HS-27A (cell line): ENCODE results near the gene ETV6.
"Not testable (repeated sequence)": the region's sequence is repeated elsewhere in the genome, so short reads cannot be mapped to it uniquely, and the experiment has no call there.

Experiments used
- DNase-seq: peaks from one replicate; pipeline ENCODE4 v3.0.0-alpha.2; 2012; ENCODE audit warnings: low read depth, missing footprints

The ETV6 gene

DNA sequence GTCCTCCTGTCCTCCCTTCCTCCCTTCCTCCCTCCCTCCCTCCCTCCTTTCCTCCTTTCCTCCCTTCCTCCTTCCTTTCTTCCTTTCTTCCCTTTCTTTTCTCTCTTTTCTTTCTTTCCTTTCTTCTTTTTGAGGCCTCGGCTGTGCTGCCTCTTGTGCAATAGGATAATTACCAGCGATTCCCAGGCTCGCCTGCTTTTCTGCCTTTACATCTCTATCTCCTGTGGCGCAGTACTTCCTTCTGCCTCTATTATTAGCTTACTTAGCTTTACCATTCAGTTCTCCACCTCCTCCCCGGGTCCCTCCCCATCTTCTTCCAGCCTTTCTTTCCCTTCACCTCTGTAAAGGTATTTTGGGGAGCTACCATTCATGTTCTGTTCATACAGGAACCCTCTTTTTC, 19.9 kb downstream of the ETV6 start:
- DNase-seq: no peak

DNA sequence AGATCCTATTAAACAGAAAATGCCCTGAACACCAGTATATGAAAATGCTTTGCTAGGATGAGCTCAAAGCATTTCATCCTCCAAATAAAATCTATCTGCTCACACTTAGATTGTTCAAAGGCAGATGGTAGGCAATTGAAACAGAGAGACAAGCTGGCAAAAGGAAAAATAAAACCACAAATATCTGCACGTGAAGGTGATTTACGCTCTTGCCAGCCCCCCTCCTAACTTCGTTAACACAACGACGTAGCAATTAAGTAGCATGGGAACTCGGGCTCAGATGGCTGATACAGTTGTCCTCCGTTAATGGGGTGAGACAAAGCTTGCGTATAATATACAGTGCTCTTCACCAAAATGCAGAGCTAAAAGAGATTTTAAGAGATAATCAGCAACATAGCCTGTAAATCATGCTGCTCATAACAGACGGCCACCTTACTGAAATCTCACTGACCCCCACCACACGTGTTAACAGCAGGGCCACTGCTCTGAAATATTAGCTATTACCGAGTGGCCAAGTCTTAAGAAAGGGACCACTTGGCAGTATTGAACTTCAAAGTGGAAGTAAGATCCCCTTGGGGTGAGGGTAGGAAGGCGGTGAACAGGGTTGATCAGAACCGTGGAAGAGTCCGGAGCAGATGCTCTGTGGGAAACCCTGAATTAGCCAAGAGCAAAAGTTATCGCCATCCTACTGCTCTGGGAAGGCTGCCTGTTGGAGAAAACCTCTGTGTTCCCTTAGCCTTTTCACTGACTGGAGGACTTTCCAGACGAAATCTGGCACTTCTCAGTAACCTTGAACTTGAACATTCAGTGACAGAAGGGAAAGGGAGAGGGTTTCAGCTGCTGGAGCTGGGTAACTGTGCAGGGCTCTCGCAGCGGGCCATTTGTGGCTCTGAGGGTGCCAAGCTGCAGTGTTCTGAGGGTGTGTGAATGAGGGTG, 23.1 kb downstream of the ETV6 start:
- no peak for DNase-seq

DNA sequence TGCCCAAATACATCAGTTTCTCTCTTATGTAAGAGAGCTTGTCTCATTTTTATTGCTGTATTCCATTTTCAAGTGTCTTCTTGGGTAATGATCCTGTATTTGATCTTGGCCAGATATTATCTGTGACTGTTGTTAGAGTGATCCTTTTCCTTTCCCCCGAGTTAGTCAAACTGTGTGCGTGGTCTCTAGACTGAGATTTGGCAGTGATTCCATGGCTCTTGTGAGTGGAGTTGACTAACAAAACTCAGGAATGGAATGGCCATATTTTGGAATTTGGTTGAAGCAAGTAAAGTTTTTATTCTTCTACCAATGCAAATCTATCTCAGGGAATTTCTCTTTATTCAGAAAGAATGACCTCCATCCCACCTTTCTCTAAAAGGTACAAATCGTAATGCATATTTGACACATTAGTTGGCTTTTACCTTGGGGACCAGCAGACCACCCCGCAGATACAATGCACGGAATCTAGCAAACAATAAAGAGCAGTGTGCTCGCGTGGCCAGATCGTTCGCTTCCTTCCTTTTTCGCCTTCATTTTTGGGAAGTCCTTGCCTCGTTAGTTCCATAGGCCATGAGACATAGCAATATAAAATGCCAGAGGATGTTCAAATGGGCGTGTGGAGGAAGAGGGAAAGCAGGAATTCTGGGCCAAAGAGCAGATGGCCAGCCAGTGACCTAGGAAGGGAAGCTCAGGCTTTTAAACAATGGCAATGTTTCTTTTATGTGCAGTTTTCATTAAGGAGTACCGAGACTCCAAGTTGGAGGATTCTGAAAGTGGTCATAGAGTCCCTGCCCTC, 24.4 kb downstream of the ETV6 start:
- DNase-seq: no peak

DNA sequence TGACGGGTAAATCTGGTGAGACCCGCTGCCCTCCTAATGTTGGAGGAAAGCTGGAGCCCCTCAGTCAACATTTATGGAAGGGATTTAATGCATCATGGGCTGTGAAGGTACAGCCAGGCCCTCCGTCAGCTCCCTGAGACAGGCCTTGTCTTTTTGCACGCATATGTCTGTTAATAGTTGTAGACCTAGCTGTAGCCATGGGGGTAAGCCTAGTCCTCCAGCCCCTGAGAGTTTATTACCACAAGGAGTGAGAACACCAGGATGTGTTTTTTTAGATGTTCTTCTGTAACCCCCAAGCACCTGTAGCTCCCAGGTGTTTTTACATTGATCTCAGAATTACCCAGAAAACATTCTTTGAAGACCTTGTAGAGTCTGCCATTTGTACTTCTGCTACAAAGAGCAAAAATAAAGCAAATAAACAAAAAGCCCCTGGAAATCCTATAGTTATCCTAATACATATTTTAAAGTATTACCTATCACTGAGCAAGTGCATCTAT, 25.5 kb downstream of the ETV6 start:
- DNase-seq: no peak

DNA sequence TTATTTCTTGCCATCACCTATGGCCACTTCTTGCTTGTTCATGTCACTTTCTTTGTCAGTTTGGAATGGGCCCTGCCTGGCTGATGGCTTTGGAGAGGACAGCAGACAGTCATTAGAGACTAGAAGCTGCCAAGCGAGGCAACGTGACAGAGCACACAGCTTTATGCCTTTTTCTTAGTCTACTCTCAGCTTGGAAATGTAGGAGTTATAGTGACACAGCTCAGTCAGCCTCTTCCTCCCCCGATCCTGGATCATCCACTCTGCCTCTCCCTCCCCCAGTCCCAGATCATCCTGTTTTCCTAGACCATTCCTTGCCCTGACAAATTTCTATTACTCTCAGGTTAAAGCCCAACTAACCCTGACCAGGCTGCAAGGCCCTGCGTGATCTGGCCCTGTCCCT, 26.6 kb downstream of the ETV6 start:
- DNase-seq: no peak

DNA sequence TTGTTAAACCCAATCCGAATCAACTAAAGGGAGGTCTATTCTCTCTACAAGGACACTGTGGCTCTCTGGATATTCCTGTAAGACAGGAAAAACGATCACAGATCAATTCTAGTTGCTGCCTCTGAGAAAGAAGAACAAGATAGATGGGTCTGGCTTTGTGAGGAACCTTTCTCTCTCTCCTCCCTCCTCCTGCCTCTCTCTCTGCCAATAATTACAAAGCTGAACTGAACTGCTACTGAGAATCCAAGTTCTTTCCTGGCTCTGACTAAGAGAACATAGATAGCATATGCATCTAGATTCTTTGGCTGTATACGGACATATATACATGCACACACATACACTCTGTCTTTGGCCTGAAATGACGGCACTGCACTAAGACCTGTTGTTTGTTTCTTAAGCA, 27.6 kb downstream of the ETV6 start:
- DNase-seq: no peak

DNA sequence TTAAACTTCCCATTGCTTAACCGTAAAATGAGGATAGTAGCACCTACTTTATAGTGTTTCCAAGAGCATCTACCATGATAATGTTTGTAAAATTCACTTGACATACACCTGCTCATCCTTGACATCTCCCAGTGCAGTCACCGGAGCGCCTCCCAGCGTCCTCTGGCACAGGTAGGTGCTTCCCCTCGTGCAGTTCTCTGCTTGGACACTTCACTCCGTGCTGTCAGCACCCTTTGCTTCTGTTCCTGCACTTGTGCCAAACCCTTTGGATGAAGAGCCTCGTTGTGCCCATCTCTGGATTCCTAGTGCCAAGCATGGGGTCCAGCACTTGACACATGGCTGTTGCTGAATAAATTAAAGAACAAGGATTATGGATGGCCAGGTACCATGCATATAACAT, 28.3 kb downstream of the ETV6 start:
- no peak for DNase-seq

DNA sequence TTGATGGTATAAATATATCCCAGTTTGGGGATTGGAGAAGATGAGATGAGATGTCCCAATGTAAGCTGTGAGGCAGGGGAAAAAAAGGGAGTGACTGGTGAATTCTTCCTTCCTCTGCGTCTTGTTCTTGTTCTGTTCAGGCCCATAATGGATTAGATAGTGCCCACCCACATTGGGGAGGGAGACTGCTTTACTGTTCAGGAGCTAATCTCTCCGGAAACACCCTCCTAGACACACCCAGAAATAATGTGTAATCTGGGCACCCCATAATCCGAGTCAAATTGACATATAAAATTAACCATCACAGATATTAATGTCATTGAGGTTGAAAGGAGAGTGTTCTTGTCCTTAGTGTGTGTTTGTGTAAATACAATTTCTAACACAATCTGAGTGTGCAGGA, 29.3 kb downstream of the ETV6 start:
- DNase-seq: no peak

DNA sequence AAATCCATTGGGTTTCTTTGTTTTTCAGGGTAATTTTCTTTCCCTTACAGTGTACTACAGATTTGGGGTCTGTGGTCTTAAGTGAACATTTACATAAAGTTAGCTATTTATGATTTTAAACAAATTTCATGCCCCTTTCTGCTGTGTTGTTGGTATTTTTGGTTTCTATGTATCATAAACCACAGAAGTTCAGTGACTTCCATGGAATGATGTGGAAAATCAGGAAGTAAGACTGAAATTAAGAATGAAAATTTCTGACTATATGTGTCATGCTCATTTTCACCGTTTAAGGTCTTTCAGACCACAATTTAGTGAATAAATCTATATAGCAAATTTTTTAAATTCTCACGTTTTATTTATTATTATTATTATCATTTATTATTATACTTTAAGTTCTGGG, 31.7 kb downstream of the ETV6 start:
- DNase-seq: no peak

DNA sequence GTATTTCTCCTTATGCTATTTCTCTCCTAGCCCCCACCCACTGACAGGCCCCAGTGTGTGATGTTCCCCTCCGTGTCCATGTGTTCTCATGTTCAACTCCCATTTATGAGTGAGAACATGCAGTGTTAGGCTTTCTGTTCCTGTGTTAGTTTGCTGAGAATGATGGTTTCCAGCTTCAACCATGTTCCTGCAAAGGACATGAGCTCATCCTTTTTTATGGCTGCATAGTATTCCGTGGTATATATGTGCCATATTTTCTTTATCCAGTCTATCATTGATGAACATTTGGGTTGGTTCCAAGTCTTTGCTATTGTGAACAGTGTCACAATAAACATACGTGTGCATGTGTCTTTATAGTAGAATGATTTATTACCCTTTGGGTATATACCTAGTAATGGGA, 32.2 kb downstream of the ETV6 start:
- DNase-seq: not testable (repeated sequence)

DNA sequence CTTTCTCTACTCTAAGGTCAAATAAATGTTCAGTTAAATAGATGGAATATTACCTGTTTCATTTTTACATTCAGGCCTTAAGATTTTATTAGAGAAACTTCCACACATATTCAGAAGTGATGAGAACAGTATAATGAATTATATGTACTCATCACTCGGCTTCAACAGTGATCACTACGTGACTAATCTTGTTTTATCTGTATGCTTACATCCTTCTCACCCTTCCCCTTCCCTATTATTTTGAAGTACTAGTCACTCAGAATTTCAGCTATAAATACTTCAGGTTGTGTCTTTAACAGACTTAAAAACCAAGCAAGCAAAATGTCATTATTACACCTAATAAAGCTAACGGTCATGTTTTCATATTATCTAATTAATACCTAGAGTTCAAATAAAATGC, 34.9 kb downstream of the ETV6 start:
- DNase-seq: no peak

DNA sequence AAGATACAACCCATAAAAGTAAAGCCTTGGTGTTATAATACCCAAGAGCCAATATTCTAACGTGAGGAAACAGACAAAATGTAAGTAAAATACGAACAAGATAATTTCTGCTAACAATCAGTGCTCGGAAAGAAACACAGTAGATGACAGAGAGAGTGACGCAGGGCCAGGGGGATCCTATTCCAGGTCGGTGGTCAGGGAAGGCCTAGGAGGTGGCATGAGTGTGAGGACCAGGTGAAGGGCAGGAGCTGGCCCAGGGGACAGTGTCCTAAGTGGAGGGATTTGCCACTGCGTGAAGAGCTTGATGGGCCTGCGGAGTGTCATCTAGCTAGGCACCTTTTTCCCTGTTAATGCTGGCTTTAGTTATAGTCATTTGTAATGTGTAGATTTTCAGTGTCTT, 35.3 kb downstream of the ETV6 start:
- DNase-seq: no peak

DNA sequence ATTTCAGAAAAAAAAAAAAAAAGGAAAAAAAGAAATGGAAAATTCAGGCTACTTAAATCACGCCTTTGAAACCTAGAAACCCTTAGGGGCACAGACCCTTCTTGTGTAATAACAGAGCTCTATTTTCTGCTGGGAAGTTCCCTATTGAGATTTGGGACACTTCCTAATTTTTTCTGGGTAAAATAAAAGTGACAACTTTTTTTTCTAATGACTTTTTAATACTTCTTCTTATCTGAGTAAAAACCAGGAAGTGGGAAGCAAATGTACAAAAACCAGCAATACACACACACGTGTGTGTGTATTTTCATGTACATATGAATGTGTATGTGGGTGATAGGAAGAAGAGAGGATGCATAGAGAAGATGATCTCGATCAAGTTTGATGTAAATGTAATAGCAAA, 35.8 kb downstream of the ETV6 start:
- DNase-seq: no peak

DNA sequence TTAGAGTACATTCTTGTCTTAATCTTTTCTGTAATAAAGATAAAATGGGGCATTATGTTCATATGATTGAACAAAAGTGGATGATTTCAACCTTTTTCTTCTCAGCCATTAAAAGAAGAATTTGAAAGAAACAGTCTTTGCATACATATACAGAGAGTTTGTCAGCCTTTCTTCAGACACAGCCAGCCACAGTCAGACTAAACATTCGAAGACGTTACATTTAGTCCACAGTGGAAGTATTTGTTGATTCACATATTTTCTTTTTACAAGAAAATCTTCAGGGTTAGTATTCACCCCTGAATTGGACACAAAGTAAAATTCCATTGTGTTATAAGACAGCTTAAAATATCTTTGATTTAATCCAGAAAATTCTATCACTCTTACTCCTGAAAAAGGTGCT, 36.2 kb downstream of the ETV6 start:
- no peak for DNase-seq

DNA sequence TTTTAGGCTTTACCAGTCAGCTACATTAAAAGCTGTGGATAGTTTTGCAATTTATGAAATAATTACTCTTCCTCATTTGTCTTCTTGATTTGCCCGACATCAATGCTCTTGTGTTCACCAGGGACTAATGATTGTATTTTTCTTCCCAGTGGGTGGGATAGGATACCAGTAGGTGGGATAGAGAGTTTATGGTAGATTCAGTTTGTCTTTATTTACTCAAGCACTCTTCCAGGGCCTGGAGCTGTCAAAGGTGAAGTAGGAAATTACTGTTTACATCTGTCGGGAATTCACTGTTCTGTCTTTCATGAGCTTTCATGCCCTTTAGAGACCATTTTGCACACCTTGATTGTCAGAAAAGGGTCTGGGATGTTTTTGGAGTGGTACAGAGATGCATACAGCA, 36.6 kb downstream of the ETV6 start:
- DNase-seq: no peak

DNA sequence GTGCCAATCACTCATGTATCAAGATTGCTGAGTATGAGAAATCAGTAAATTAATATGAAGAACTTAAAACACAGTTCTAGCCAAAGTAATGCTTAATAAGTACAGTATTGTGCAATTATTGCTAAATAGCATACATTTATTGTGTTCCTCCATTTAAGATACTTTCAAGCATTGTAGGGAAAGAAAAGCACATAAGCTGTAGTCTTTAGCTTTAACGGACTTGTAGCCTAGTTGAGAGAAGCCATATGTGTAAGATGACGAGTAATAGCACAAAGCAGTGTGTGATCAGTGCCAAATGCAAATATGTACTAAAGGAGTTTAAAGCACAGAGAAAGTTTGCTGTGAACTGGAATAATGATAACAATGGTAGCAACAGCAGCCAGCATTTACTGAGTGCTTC, 38.1 kb downstream of the ETV6 start:
- no peak for DNase-seq

DNA sequence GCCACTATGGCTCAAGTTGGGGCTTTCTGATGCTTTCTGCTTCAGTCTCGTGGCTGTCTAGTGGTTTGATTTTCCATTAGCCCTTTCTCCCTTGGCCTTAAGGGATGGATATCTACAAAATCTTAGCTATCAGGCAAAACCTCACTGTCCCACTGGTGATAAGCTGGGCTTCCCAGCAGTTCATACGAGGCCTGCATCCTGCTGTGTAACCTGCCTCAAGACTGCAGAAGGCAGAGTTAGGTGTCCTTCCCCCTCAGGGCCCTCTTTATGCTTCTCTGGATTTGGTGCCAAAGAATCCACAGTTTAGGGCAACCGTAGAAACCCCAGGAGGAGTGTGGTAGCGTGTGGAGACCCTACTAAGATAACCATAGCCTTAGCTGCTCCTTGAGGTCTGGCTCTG, 38.9 kb downstream of the ETV6 start:
- DNase-seq: no peak

DNA sequence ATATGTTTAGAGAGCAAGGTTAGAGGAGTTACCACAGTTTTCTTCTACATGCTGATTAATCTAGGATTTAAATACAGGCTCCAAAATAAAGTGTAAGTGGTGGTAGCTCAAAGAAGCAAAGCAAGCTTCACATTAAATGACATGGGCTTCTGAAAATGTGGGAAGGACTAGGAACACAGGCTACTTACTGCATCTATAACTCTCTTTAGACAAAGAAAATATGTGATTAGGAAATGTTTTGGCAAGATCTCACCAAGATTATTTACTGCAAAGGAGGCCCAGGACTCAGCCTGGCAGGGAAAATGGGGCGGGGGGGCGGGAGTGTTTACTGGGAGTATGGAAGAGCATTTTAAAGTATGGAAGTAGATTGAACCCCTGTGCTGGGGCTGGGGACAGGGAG, 39.4 kb downstream of the ETV6 start:
- no peak for DNase-seq

DNA sequence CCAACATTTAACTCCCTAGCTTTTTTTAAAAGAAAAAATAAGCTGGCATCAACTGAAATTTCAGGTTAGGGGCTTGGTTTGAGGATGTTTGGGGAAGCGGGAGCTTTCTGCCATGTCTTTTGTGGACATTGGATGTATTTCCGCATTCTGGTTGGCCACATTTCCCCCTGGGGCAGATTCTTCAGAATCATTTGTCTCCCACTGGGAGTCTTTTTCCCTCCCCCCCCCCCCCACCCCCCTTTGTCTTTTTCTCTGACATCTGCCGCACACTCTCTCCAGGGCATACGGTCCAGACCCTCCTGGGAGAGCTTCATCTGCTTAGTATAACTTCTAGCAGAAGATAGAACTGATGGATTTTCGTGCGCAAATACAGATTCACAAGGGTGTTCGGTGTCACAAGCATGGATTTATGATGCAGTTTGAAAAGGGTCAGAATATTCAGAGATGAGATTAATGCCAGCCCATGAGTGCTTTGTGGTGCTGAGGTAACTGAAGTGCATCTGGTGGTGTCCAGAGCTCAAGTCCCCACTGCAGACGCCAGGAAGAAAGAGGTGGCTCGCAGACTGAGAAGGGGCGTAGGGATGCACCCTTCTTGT, 40.2 kb downstream of the ETV6 start:
- no peak for DNase-seq

DNA sequence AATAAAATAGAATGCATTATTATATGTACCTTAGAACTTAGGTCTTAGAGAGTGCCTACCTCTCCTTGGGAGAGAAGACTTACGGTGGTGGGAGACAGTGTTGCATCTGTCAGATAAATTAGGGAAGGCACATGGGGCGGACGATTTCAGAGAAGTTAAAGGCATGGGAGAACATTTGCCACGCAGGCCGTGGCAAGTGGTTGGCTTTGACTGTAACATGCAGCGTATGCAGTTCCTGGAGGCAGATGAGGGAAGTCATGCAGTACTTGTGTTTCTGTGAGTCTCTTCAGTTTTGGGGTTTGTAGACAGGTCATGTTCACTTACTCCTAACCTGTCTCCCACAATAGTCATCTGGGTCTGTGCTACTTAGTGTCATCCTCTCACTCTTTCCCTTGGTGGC, 43.6 kb downstream of the ETV6 start:
- DNase-seq: no peak

DNA sequence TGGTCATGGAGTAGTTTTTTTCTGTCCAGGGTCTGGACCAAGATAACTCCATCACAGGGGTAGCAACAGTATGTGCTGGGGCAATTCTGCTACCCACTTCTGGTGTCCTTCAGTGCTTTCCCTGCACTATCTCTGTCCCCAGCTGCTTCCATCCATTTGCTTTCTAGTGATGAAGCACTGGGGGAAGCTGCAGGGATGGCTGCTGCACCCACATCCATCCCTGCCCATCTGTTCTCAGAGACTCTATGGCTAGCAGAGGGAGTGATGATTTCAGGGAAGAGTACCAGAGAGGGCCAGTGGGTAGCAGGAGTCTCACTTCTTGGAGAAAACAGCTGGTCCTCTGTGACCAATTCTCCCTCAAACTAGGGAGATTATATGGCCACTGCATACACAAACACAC, 44.1 kb downstream of the ETV6 start:
- DNase-seq: no peak

DNA sequence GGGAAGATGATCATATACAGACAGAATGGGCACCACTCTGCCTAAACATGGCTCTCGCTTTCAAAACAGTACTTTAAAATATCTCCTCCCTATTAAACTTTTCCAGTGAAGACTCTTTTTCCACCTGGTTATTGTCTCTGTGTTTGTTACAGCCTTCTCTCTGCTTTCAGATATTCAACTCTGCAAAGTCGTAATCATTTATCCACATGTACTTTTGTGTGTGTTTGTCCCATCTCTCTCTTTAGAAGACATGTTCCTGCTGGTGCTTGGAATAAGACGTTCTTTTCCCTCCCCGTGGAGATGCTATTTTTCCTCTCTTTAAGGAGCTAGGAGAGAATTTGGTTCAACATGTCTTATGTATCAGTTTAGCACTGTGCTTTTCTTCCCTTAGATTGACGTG, 45.1 kb downstream of the ETV6 start:
- DNase-seq: no peak

DNA sequence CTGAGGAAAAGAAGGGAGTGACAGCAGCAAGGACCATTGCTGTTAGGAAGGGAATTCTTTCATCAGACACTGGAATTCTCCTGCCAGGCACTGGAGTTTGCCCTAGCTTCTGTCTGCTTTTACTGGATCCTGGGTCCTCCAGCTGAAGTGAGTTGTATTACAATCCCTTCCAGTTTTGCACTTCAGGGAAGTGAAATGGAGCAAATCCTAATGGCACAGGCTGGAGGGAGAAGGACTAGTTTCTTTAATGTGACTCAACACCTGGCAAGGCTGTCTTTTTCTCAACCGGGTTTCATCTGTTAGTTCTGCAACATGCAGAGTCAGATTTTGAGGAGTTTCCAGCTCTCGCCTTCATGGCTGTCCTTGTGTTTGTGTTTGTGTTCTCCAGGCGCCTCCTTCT, 45.8 kb downstream of the ETV6 start:
- DNase-seq: no peak
